ENCODE data around the gene SCMH1. TPM values are rescaled to one million over a fixed set of nuclear protein-coding genes. Genes with fewer than 3 reads are reported as not detected.

SCMH1 gene
- total and polyA plus RNA-seq, 2 of the 4 experiments (the other 2 are of a cell fraction), result 9.0 to 19.4 TPM

DNA sequence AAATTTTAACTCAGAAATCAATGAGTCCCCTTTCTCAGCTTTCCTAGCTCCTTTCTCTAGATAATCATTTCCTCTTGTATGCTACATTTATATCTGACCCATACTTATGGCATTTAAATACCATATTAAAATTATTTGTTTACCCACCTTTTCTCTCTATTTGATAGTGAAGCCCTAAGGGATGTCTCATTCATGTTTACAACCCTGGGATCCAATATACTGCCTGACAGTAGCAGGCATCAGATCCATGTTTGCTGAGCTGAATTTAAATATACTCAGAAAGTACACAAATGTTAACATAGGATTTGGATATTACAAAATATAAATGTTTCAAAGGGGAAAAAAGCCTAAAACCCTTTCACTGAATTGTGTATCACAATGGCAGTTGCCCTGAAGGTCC, 26.5 kb downstream of the SCMH1 start:
- no peak overlapping the region for H4K8ac ChIP-seq (ENCODE audit: low read depth in 2 of 2, low read length in 2 of 2)
- H3K4ac ChIP-seq (ENCODE audit: low read depth, low read length), result no peak overlapping the region
- ChIA-PET POLR2A (ENCODE audit: unreplicated experiment) (no interaction called here), CTCF (interaction anchor here (1.9 kb wide), 1 partner anchor 67 kb away, joined by 4 read pairs; no protein-coding TSS in a partner anchor)
- no peak overlapping the region for H3K23ac ChIP-seq (ENCODE audit: low read depth, low read length)
- H3K36me3 ChIP-seq (ENCODE audit: control insufficient read depth, insufficient read depth, low read length), result peaks cover 3% of the 10 kb centered on the region; the same call in 1 of the 2 replicates
- no peak for DNase-seq
- H2AFZ ChIP-seq (replicated peaks; ENCODE audit: low read length, poor library complexity), result no peak overlapping the region
- no peaks in the 10 kb centered on the region for H3K9me1 ChIP-seq (ENCODE audit: insufficient read depth, low read length)
- H4K91ac ChIP-seq (ENCODE audit: insufficient read depth, low read depth, low read length), result no peak overlapping the region
- dilution Hi-C loops (cut with HindIII; ENCODE audit: low sequenced_read_pairs, unreplicated experiment), result no loop called here
- H3K27ac ChIP-seq (ENCODE audit: insufficient read depth, low read length), result no peak overlapping the region
- no peak overlapping the region for H2BK5ac ChIP-seq (ENCODE audit: low read depth, low read length, poor library complexity, severe bottlenecking)
- no peaks in the 10 kb centered on the region for H4K20me1 ChIP-seq (ENCODE audit: insufficient read depth, low read length)
- H4K5ac ChIP-seq (ENCODE audit: low read depth, low read length), result no peak overlapping the region
- no peak overlapping the region for H3K9ac ChIP-seq (ENCODE audit: low read depth, low read length)
- intact Hi-C loops (cut with micrococcal nuclease), result no loop called here
- no peak overlapping the region for H3K14ac ChIP-seq (replicated peaks; ENCODE audit: low read depth, low read length)
- H3K79me1 ChIP-seq (ENCODE audit: low read depth in 1 of 2, low read length in 2 of 2), result peaks cover 15 to 19% of the 10 kb centered on the region in 2 experiments; a peak in 3 of 4 replicates
- no peak overlapping the region for H2AK5ac ChIP-seq (ENCODE audit: low read depth, low read length)
- H3K4me2 ChIP-seq (ENCODE audit: low read depth, low read length), result no peak overlapping the region
- H2BK15ac ChIP-seq (ENCODE audit: low read depth, low read length), result no peak overlapping the region
- no peak overlapping the region for H2AK9ac ChIP-seq (replicated peaks; ENCODE audit: low read depth, low read length, poor library complexity)
- H3K4me1 ChIP-seq (ENCODE audit: control insufficient read depth, insufficient read depth, low read length), result no peaks in the 10 kb centered on the region
- no peak overlapping the region for H2BK120ac ChIP-seq (ENCODE audit: low read depth, low read length)
- H3K4me3 ChIP-seq (ENCODE audit: insufficient read depth, low read depth, low read length), result no peak overlapping the region
- TF ChIP-seq MXI1 (IDR thresholded peaks at IDR 0.05; ENCODE audit: borderline replicate concordance, low read depth, low read length) (no peak), ELK1 (IDR thresholded peaks at IDR 0.05; ENCODE audit: borderline replicate concordance, low read depth, low read length) (no peak), USF2 (IDR thresholded peaks at IDR 0.05; ENCODE audit: low read depth, low read length) (no peak), FOS (IDR thresholded peaks at IDR 0.05; ENCODE audit: low read depth, low read length) (no peak), NFE2L2 (IDR thresholded peaks at IDR 0.05; ENCODE audit: low read depth, low read length) (no peak), MAZ (IDR thresholded peaks at IDR 0.05; ENCODE audit: borderline replicate concordance, low read depth, low read length) (no peak), MAFK (IDR thresholded peaks at IDR 0.05; ENCODE audit: low read depth, low read length) (no peak), BHLHE40 (IDR thresholded peaks at IDR 0.05; ENCODE audit: low read depth, low read length) (no peak), SMC3 (IDR thresholded peaks at IDR 0.05; ENCODE audit: low read depth, low read length) (no peak), POLR2A (IDR thresholded peaks at IDR 0.05; ENCODE audit: low read depth, low read length) (no peak), CHD1 (IDR thresholded peaks at IDR 0.05; ENCODE audit: low read depth, low read length) (no peak), RFX5 (IDR thresholded peaks at IDR 0.05; ENCODE audit: low read depth, low read length) (no peak), CEBPB (IDR thresholded peaks at IDR 0.05; ENCODE audit: low read depth, low read length) (no peak), RCOR1 (IDR thresholded peaks at IDR 0.05; ENCODE audit: insufficient replicate concordance, low read length) (no peak)
- TF ChIP-seq, protein P1, sequence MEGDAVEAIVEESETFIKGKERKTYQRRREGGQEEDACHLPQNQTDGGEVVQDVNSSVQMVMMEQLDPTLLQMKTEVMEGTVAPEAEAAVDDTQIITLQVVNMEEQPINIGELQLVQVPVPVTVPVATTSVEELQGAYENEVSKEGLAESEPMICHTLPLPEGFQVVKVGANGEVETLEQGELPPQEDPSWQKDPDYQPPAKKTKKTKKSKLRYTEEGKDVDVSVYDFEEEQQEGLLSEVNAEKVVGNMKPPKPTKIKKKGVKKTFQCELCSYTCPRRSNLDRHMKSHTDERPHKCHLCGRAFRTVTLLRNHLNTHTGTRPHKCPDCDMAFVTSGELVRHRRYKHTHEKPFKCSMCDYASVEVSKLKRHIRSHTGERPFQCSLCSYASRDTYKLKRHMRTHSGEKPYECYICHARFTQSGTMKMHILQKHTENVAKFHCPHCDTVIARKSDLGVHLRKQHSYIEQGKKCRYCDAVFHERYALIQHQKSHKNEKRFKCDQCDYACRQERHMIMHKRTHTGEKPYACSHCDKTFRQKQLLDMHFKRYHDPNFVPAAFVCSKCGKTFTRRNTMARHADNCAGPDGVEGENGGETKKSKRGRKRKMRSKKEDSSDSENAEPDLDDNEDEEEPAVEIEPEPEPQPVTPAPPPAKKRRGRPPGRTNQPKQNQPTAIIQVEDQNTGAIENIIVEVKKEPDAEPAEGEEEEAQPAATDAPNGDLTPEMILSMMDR (conservative IDR thresholded peaks at IDR 0.05; ENCODE audit: low read depth, low read length), result no peak
- no peak for ATAC-seq (ENCODE audit: low read depth)
- in situ Hi-C loops (cut with MboI; ENCODE audit: low sequenced_read_pairs), result no loop called here
- no peak overlapping the region for H2BK20ac ChIP-seq (ENCODE audit: low read depth, low read length)
- H3K56ac ChIP-seq (ENCODE audit: extremely low read depth, insufficient read depth, low read length), result no peak overlapping the region
- BruUV-seq (replicated peaks), result no TSS peak
- no peaks in the 10 kb centered on the region for H3K27me3 ChIP-seq (ENCODE audit: control insufficient read depth, insufficient read depth, low read length)
- H3K9me3 ChIP-seq (ENCODE audit: control insufficient read depth, insufficient read depth, low read length), result peaks cover 2% of the 10 kb centered on the region; the same call in 1 of the 2 replicates
- H3K18ac ChIP-seq (ENCODE audit: low read depth, low read length), result no peak overlapping the region

All from IMR-90 (cell line).